IPS-18c (cell line): ENCODE data around the gene KLF15.

Experiments
- H3K4me3 ChIP-seq: 2 replicates; pipeline ENCODE4 v1.7.0; 2013; ENCODE audit warnings: low read depth, mild to moderate bottlenecking, low read length, moderate library complexity; ENCODE audit not compliant: insufficient read depth
- H3K9me3 ChIP-seq: one replicate; pipeline ENCODE4 v1.6.1; 2013; ENCODE audit warnings: mild to moderate bottlenecking, low read length, moderate library complexity; ENCODE audit not compliant: control insufficient read depth, insufficient read depth

KLF15 gene

GRCh38 chr3:126307591-126308393 lies 49.4 kb downstream of the KLF15 start:
- Histone ChIP-seq H3K9me3 (no peaks in the 10 kb centered on the region), H3K4me3 (no peak overlapping the region)

GRCh38 chr3:126306888-126307482 lies 50.2 kb downstream of the KLF15 start:
- no peak overlapping the region for H3K4me3 ChIP-seq
- H3K9me3 ChIP-seq, result no peaks in the 10 kb centered on the region

GRCh38 chr3:126306397-126306796 lies 50.8 kb downstream of the KLF15 start:
- Histone ChIP-seq H3K4me3 (no peak overlapping the region), H3K9me3 (no peaks in the 10 kb centered on the region)

- peaks cover 2% of the 10 kb centered on the region for H3K9me3 ChIP-seq
Observed at GRCh38 chr3:126305427-126305826, 51.8 kb downstream of the KLF15 start.

GRCh38 chr3:126304704-126305103 lies 52.5 kb downstream of the KLF15 start:
- Histone ChIP-seq H3K4me3 (no peak overlapping the region), H3K9me3 (peaks cover 2% of the 10 kb centered on the region)

More at GRCh38 chr3:126305427-126305826, 51.8 kb downstream of the KLF15 start:
- H3K4me3 ChIP-seq, result no peak overlapping the region

- Histone ChIP-seq H3K9me3 (peaks cover 2% of the 10 kb centered on the region), H3K4me3 (no peak overlapping the region)
Observed at GRCh38 chr3:126304291-126304690, 52.9 kb downstream of the KLF15 start.

GRCh38 chr3:126303272-126303671 lies 53.9 kb downstream of the KLF15 start:
- H3K4me3 ChIP-seq, result no peak overlapping the region

GRCh38 chr3:126300761-126301481 lies 56.3 kb downstream of the KLF15 start:
- H3K4me3 ChIP-seq, result no peak overlapping the region
- peaks cover 2% of the 10 kb centered on the region for H3K9me3 ChIP-seq

More at GRCh38 chr3:126303272-126303671, 53.9 kb downstream of the KLF15 start:
- peaks cover 2% of the 10 kb centered on the region for H3K9me3 ChIP-seq

GRCh38 chr3:126300001-126300760 lies 57.0 kb downstream of the KLF15 start:
- no peak overlapping the region for H3K4me3 ChIP-seq
- H3K9me3 ChIP-seq, result peaks cover 2% of the 10 kb centered on the region

GRCh38 chr3:126295407-126295939 lies 61.7 kb downstream of the KLF15 start:
- Histone ChIP-seq H3K9me3 (no peaks in the 10 kb centered on the region), H3K4me3 (no peak overlapping the region)

- Histone ChIP-seq H3K9me3 (no peaks in the 10 kb centered on the region), H3K4me3 (no peak overlapping the region)
Observed at GRCh38 chr3:126294211-126294808, 62.9 kb downstream of the KLF15 start.

- no peak overlapping the region for H3K4me3 ChIP-seq
- H3K9me3 ChIP-seq, result no peaks in the 10 kb centered on the region
Observed at GRCh38 chr3:126293370-126294082, 63.7 kb downstream of the KLF15 start.
